Adrenal gland (tissue), 12 donors: ENCODE data around the gene SUMO2. TPM values are rescaled to one million over a fixed set of nuclear protein-coding genes. Genes with fewer than 3 reads are reported as not detected.

Source experiments
- DNase-seq, 7 donors: peaks; one replicate each; pipeline ENCODE4 v3.0.0-alpha.2; 2019 to 2020
- H3K27ac ChIP-seq, 5 donors: fragments of 200-600 bp; sonication (generic) in 4 of 5; 1 replicate in 3 of 5; 2 replicates in 2 of 5; pipeline versions ENCODE4 v1.5.1 to v1.8.0; 2016 to 2020; ENCODE audit warnings: mild to moderate bottlenecking in 1 of 5
- H3K27me3 ChIP-seq: fragments of 200-600 bp; 2 replicates; pipeline ENCODE4 v1.8.0; 2021
- H3K36me3 ChIP-seq, 2 donors: fragments of 200-600 bp; replicated peaks in 1 of 2; 1 replicate in 1 of 2; 2 replicates in 1 of 2; pipeline versions ENCODE4 v1.5.1 to v1.8.0; 2018 to 2022
- H3K4me1 ChIP-seq, 2 donors: fragments of 200-600 bp; replicated peaks in 1 of 2; 1 replicate in 1 of 2; 2 replicates in 1 of 2; pipeline versions ENCODE4 v1.5.1 to v1.8.0; 2018 to 2021
- H3K4me3 ChIP-seq, 4 donors: fragments of 200-600 bp; sonication (generic) in 3 of 4; one replicate each; pipeline ENCODE4 v1.5.1; 2016 to 2018
- H3K9me3 ChIP-seq, 3 donors: fragments of 200-600 bp; sonication (generic) in 1 of 3; replicated peaks in 1 of 3; 1 replicate in 2 of 3; 2 replicates in 1 of 3; pipeline versions ENCODE4 v1.5.1 to v1.8.0; 2016 to 2021
- CTCF ChIP-seq, 6 experiments: fragments of 450-650 bp in 4 of 6; fragments of 200-600 bp in 2 of 6; sonication (generic) in 1 of 6; IDR thresholded peaks; 1 replicate in 5 of 6; 2 replicates in 1 of 6; pipeline versions ENCODE4 v1.5.1 to v1.8.0; 2016 to 2021; ENCODE audit warnings: antibody characterized with exemption in 6 of 6, mild to moderate bottlenecking in 2 of 6, moderate library complexity in 1 of 6
- POLR2A ChIP-seq, 2 donors: fragments of 450-650 bp; IDR thresholded peaks; one replicate each; pipeline ENCODE4 v1.6.1; 2017; ENCODE audit warnings: antibody characterized with exemption in 2 of 2, mild to moderate bottlenecking in 2 of 2, moderate library complexity in 1 of 2
- whole genome bisulfite sequencing, 4 donors: extraction: QIAGEN DNeasy Blood & Tissue Kit in 2 of 4; methylation state at CpG; one replicate each; pipeline versions ENCODE4 v1.1.5 to v1.1.7; 2013 to 2017; 5-methylcytosine and 5-hydroxymethylcytosine counted together
- intact Hi-C, 2 donors: fragments of 100-400 bp; cut with DNase I; formaldehyde crosslinking; loops; one replicate each; pipeline versions ENCODE4 v1.14.1 to v1.15.0; 2022 to 2023
- polyA plus RNA-seq, 3 donors: library from polyadenylated mRNA; stranded (reverse); fragments of 200-250 nt in 2 of 3; fragments of 350-450 nt in 1 of 3; fragmentation: Illumina TruSeq in 1 of 3; extraction: RNeasy Lipid Tissue Mini Kit (QIAGEN cat#74804) in 1 of 3; gene quantifications; one replicate each; pipeline ENCODE4 v1.2.3, GENCODE V29; 2013 to 2014
- total RNA-seq, 9 donors: library from RNA; depleted of rRNA in 4 of 9; stranded (reverse); fragments of >200 nt in 4 of 9; fragments of 120-200 nt in 1 of 9; fragmentation: NEBNext Ultra II Directional in 1 of 9; extraction: Animal tissue kit (Norgen Biotek cat#: 25700) in 1 of 9; gene quantifications; one replicate each; pipeline versions ENCODE4 v1.1.0 to v1.2.4, GENCODE V29; 2013 to 2023
- donor health status: healthy with polysubstance abuse.
- donor health status: Bipolar disorder and iron deficiency.
- donor health status: DM: yes; HTN: yes; CAD: no.
- donor health status: DM: no; HTN: no; CAD: no.
- donor health status: DM: no; HTN: no; CAD: no.
- donor health status: DM: yes; HTN: yes; CAD: no.

The SUMO2 gene
- total and polyA plus RNA-seq, 12 donors: 54.9 to 371 (median 215) TPM

GRCh38 chr17:75219815-75220214 lies 37.1 kb upstream of the SUMO2 start:
- TF ChIP-seq CTCF (IDR thresholded peaks at IDR 0.05): no peak
- no peak for TF ChIP-seq POLR2A (IDR thresholded peaks at IDR 0.05)
- Histone ChIP-seq H3K36me3 (peaks cover 0 to 60% of the 10 kb centered on the region in 2 donors), H3K27ac (no peak overlapping the region), H3K4me3 (no peak overlapping the region), H3K9me3 (no peaks in the 10 kb centered on the region), H3K27me3 (no peaks in the 10 kb centered on the region), H3K4me1 (no peaks in the 10 kb centered on the region)
- 92 to 100% (median 99%) methylated on average over 1 to 3 of the region's 3 CpGs for WGBS, 4 donors
- DNase-seq: no peak
- intact Hi-C loops: no loop called here

- 84 to 97% (median 89%) methylated on average over 6 of the region's 6 CpGs for WGBS, 4 donors
- intact Hi-C loops: no loop called here
- Histone ChIP-seq H3K27ac (no peak overlapping the region), H3K9me3 (no peaks in the 10 kb centered on the region), H3K27me3 (no peaks in the 10 kb centered on the region), H3K4me1 (no peaks in the 10 kb centered on the region), H3K36me3 (peaks cover 0 to 68% of the 10 kb centered on the region in 2 donors), H3K4me3 (no peak overlapping the region)
- TF ChIP-seq POLR2A (IDR thresholded peaks at IDR 0.05) (no peak), CTCF (IDR thresholded peaks at IDR 0.05) (no peak)
- no peak for DNase-seq
These were observed 35.4 kb upstream of the SUMO2 start for GRCh38 chr17:75218131-75218530.

- H3K36me3 ChIP-seq: peaks cover 0 to 46% of the 10 kb centered on the region in 2 donors
These were observed 26.3 kb upstream of the SUMO2 start for GRCh38 chr17:75209061-75209460.

GRCh38 chr17:75208161-75208560 lies 25.4 kb upstream of the SUMO2 start:
- Histone ChIP-seq H3K27me3 (no peaks in the 10 kb centered on the region), H3K4me3 (no peak overlapping the region), H3K4me1 (peaks cover 9 to 14% of the 10 kb centered on the region in 2 donors), H3K9me3 (no peaks in the 10 kb centered on the region), H3K36me3 (peaks cover 0 to 37% of the 10 kb centered on the region in 2 donors), H3K27ac (no peak overlapping the region)
- 88 to 96% (median 94%) methylated on average over 9 of the region's 9 CpGs for whole genome bisulfite sequencing, 4 donors
- DNase-seq: no peak
- intact Hi-C loops: loop anchor here in 1 of 2 donors (10.0 kb wide), 1 partner anchor 93 kb away; no protein-coding TSS in a partner anchor
- TF ChIP-seq CTCF (IDR thresholded peaks at IDR 0.05) (no peak), POLR2A (IDR thresholded peaks at IDR 0.05) (no peak)

More at GRCh38 chr17:75209061-75209460, 26.3 kb upstream of the SUMO2 start:
- H3K27me3 ChIP-seq: no peaks in the 10 kb centered on the region
- no peaks in the 10 kb centered on the region for H3K9me3 ChIP-seq
- DNase-seq: no peak
- intact Hi-C loops: loop anchor here in 1 of 2 donors (10.0 kb wide), 1 partner anchor 94 kb away; no protein-coding TSS in a partner anchor
- H3K4me3 ChIP-seq: no peak overlapping the region
- 80 to 85% (median 83%) methylated on average over 3 of the region's 3 CpGs for WGBS, 4 donors
- no peak for TF ChIP-seq POLR2A (IDR thresholded peaks at IDR 0.05)
- no peak for TF ChIP-seq CTCF (IDR thresholded peaks at IDR 0.05)
- H3K4me1 ChIP-seq: peaks cover 9 to 14% of the 10 kb centered on the region in 2 donors
- H3K27ac ChIP-seq: no peak overlapping the region
